Ascending aorta (tissue), 2 donors: ENCODE results near the gene SFMBT1. TPM values are rescaled to one million over a fixed set of nuclear protein-coding genes. Genes with fewer than 3 reads are reported as not detected.

Experiments used
- DNase-seq, 2 donors: peaks; one replicate each; pipeline ENCODE4 v3.0.0-alpha.2; 2019; ENCODE audit warnings: low spot score in 2 of 2
- H3K27ac ChIP-seq, 2 donors: fragments of 200-600 bp; sonication (generic); one replicate each; pipeline ENCODE4 v1.5.1; 2016 to 2017; ENCODE audit warnings: mild to moderate bottlenecking in 1 of 2
- H3K27me3 ChIP-seq: fragments of 200-600 bp; sonication (generic); one replicate; pipeline ENCODE4 v1.5.1; 2017
- H3K36me3 ChIP-seq, 2 donors: fragments of 200-600 bp; sonication (generic); one replicate each; pipeline ENCODE4 v1.5.1; 2016
- H3K4me1 ChIP-seq, 2 donors: fragments of 200-600 bp; sonication (generic); one replicate each; pipeline ENCODE4 v1.5.1; 2016 to 2017; ENCODE audit warnings: mild to moderate bottlenecking in 1 of 2
- H3K4me3 ChIP-seq, 2 donors: fragments of 200-600 bp; sonication (generic); one replicate each; pipeline ENCODE4 v1.5.1; 2016 to 2017; ENCODE audit warnings: mild to moderate bottlenecking in 1 of 2
- H3K9me3 ChIP-seq, 2 donors: fragments of 200-600 bp; sonication (generic); one replicate each; pipeline ENCODE4 v1.5.1; 2016
- intact Hi-C: fragments of 100-400 bp; cut with DNase I; formaldehyde crosslinking; loops from one replicate; pipeline ENCODE4 v1.15.1; 2023
- total RNA-seq: library from RNA; depleted of rRNA; stranded (reverse); fragments of >200 nt; gene quantifications from one replicate; pipeline ENCODE4 v1.1.0, GENCODE V29; 2016
- TF ChIP-seq, protein P1 (sequence below), 3 experiments: fragments of 200-600 bp in 2 of 3; fragments of 450-650 bp in 1 of 3; sonication (generic) in 2 of 3; IDR thresholded peaks; one replicate each; pipeline ENCODE4 v1.5.1; 2016 to 2019; ENCODE audit warnings: antibody characterized with exemption in 3 of 3, mild to moderate bottlenecking in 1 of 3, moderate library complexity in 1 of 3

Gene SFMBT1
- total RNA-seq, 1 donor from 2014 or later, result 1.4 TPM

DNA sequence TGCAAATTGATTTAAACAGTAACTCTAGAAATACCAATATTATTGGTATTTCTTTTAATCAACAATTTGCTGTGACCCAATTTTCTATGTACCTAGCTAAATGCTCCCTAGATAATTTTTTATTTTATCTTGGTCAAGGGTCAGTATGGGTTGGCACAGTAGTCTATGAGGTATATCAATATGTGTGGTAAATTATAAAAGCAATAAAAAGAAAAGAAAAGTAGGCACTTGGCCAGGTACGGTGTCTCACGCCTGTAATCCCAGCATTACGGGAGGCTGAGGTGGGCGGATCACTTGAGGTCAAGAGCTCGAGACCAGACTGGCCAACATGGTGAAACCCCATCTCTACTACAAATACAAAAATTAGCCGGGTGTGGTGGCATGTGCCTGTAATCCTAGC, 114.5 kb downstream of the SFMBT1 start:
- Histone ChIP-seq H3K9me3 (no peaks in the 10 kb centered on the region), H3K27ac (no peak overlapping the region), H3K27me3 (no peaks in the 10 kb centered on the region), H3K4me1 (no peaks in the 10 kb centered on the region), H3K36me3 (no peaks in the 10 kb centered on the region), H3K4me3 (no peak overlapping the region)
- DNase-seq, result no peak
- intact Hi-C loops, result loop anchor here (5.0 kb wide), 1 partner anchor 149 kb away; no protein-coding TSS in a partner anchor
- TF ChIP-seq, protein P1, sequence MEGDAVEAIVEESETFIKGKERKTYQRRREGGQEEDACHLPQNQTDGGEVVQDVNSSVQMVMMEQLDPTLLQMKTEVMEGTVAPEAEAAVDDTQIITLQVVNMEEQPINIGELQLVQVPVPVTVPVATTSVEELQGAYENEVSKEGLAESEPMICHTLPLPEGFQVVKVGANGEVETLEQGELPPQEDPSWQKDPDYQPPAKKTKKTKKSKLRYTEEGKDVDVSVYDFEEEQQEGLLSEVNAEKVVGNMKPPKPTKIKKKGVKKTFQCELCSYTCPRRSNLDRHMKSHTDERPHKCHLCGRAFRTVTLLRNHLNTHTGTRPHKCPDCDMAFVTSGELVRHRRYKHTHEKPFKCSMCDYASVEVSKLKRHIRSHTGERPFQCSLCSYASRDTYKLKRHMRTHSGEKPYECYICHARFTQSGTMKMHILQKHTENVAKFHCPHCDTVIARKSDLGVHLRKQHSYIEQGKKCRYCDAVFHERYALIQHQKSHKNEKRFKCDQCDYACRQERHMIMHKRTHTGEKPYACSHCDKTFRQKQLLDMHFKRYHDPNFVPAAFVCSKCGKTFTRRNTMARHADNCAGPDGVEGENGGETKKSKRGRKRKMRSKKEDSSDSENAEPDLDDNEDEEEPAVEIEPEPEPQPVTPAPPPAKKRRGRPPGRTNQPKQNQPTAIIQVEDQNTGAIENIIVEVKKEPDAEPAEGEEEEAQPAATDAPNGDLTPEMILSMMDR (IDR thresholded peaks at IDR 0.05), result no peak

DNA sequence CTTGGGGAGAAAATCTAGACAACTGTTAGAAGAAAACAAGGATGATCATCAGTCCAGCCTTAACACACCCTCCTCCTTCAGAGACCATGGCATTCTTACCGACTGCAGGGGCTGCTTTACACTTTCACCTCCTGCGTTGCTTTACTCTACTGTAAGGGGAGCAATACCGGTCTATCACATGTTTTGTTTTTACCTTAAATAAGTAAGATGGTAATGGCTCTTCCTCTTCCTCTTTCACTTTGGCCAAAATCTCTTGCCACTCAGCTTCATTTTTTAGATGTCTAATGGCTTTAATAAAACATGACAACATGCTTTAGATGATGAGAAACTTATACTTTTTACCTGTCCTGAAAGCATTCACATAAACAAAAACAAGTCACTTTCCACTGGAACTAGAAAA, 115.1 kb downstream of the SFMBT1 start:
- TF ChIP-seq, protein P1 (IDR thresholded peaks at IDR 0.05), result no peak
- H3K4me1 ChIP-seq, result no peaks in the 10 kb centered on the region
- H3K4me3 ChIP-seq, result no peak overlapping the region

DNA sequence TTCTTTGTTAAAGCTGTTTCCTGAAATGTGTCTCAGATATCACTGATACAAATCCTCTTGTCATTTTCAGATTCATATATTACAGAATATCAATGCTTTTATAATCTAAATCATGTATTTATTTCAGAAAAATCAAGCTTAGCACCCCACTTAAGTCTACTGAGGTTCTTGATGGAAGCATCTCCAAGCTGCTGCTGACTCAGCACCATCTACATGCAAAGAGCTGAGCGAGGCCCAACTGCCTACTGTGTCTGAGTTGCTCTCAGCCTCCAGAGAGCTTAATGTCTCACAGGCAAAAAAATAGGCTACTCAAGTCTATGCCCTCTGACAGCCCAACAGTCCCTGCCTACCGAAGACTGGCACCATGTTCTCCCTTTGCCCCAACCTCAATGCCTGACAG, 119.3 kb downstream of the SFMBT1 start:
- Histone ChIP-seq H3K4me1 (no peaks in the 10 kb centered on the region), H3K9me3 (no peaks in the 10 kb centered on the region), H3K27ac (no peak overlapping the region), H3K27me3 (no peaks in the 10 kb centered on the region), H3K36me3 (no peaks in the 10 kb centered on the region), H3K4me3 (no peak overlapping the region)
- intact Hi-C loops, result no loop called here
- DNase-seq, result no peak
- TF ChIP-seq, protein P1 (IDR thresholded peaks at IDR 0.05), result no peak

More for the DNA sequence above, 115.1 kb downstream of the SFMBT1 start:
- Histone ChIP-seq H3K27me3 (no peaks in the 10 kb centered on the region), H3K9me3 (no peaks in the 10 kb centered on the region), H3K36me3 (no peaks in the 10 kb centered on the region), H3K27ac (no peak overlapping the region)
- DNase-seq, result no peak
- intact Hi-C loops, result loop anchor here (5.0 kb wide), 1 partner anchor 148 kb away; no protein-coding TSS in a partner anchor

DNA sequence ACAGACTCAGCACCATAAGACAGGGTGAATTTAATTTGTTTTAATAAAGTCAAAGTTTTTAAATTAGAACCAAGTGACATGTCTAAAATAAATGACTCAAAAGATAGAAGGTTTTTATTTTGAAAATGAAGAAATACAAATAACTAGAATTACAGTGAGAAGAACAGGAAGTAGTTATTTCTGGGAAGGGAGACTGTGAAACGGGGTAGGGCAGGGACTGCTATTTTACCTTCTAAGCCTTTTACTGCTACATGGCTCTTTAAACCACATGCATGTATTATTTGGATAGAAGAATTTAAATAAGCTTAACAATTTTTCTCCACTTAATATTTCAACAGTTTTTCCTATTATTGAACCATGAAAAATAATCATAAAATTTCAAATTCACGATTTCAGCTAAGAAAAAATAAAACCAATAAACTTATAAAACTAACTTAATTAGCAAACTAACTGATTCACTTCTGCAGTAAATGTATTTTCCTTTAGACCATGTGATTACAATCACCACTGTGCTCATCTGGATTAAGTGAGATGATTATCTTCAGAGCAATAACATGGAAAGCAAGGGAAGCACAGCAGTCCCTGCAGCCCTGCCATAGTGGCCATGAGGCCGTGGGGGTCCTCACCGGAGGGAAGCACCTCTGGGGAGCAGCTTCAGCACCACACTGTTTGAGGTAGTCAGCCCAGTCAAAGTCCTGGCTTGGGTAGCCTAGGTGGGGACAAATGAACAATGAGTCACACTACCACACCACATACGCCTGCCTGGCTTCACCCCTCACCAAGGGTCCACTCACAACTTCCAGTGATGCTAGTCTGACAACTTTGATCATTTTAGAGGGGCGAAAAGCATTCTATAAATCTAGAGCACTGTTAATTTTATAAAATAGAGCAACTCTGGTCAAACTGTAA, 120.2 kb downstream of the SFMBT1 start:
- H3K27ac ChIP-seq, result no peak overlapping the region
- no peaks in the 10 kb centered on the region for H3K4me1 ChIP-seq
- H3K27me3 ChIP-seq, result no peaks in the 10 kb centered on the region
- no peak overlapping the region for H3K4me3 ChIP-seq
- intact Hi-C loops, result no loop called here
- TF ChIP-seq, protein P1 (IDR thresholded peaks at IDR 0.05), result no peak
- no peak for DNase-seq
- no peaks in the 10 kb centered on the region for H3K9me3 ChIP-seq
- H3K36me3 ChIP-seq, result no peaks in the 10 kb centered on the region

DNA sequence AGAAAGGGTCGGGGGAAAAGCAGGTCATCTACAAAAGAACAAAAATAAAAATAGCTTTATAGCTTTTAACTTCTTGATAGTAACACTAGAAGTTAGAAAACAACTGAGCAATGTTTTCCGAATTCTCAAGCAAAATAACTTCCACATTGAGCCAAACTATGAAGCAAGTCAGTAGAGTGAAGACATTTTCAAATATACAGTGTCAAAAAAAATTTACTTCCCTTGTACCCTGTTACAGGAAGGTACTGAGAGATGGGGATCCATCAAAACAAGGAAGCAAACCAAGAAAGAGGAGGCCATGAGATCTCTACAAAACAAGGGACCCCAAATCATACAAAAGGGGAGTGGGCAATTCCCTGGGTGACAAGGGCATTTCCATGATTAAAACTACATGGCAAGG, 121.9 kb downstream of the SFMBT1 start:
- H3K9me3 ChIP-seq, result no peaks in the 10 kb centered on the region
- intact Hi-C loops, result no loop called here
- peaks cover 6 to 15% of the 10 kb centered on the region in 2 donors for H3K36me3 ChIP-seq
- H3K4me3 ChIP-seq, result no peak overlapping the region
- DNase-seq, result no peak
- H3K27ac ChIP-seq, result no peak overlapping the region
- TF ChIP-seq, protein P1 (IDR thresholded peaks at IDR 0.05), result no peak
- no peaks in the 10 kb centered on the region for H3K4me1 ChIP-seq
- no peaks in the 10 kb centered on the region for H3K27me3 ChIP-seq
